Kasumi-1 (cell line): ENCODE results near the gene CDHR5.

ENCODE experiments used
- DNase-seq, 2 experiments: peaks; one replicate each; lab custom pipeline; 2025; lab: John Stamatoyannopoulos, UW

Gene CDHR5

DNA sequence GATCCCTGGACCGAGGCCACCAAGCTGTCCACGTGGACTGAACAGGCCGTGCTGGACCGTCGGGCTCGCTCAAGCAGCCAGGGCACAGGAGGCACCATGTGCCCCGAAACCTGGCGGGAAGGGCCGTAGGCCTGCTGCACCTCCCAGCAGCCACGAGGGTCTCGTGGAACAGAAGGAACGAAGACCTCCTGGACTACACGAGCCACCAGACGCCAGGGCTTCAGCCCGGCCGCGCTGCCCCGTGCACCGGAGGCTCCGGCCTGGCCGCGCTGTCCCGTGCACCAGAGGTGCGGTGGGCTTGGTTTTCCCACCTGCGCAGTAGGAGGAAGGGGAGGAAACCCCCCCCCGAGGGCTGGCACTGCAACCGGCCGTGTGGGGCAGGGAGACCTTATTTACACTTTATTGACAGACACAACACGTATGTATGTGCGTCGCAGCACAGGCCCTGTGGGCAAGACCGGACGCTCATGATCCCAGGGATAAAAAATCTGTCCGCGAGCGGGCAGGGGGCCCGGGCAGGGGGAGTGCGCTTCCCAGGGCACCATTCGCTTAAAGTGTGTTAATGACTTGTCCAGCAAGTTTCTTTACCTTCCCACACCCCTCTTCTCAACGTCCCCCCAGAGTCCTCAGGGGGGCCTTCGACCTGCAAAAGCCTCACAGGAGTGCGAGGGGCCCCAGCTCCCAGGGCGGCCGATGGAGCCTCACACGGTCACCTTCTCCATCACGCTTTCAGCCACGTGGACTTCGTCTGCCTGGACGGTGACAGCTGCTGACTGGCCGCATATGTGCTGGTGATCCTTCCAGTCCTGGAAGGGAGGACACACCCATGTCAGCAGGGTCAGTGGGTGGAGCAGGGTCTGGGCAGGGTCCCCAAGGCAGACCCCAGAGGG is 19.3 kb upstream of the CDHR5 start:
- DNase-seq, result no peak

DNA sequence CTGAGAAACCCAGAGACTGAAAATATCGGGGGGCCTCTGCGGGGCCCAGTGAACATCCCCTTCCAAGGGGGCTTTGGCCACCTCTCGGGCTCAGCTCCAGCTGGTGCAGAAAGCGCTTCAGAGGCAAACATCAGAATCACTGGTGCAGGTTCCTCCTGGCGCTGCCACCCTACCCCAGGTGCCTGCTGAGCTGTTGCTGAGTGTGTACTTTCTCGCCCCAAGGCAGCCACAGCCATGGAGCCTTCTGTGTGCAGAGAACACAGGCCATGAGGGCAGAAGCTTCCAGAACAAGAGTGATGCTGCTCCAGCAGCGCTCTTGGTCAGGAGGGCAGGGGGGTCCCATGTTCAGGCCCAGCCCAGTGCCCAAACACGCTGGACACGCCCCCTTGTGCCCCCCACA is 18.6 kb upstream of the CDHR5 start:
- DNase-seq, result no peak

DNA sequence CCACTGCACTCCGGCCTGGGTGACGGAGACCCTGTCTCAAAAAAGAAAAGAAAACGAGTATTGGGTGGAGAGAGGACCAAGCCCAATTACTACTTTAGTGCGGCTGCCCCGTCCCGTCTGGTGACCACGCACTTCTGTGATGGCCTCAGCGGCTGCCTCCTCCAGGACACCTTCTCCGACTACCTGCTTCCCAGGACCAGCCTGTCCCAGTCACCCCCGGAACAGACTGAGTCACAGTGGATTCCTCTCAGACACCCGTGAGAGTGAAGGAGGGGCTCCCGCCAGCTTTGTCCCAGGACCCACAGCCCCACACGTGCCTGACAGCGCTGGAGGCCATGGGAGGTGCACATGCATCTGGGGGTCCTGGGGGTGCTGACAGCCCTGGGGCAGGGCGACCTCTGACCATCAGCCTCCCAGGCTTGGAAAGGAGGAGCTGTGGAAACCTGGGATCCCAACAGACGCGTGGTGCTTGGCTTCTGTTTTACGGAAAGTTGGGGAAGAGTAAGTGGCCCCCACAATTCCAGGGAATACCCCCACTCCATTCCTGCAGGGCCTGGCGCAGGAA is 17.1 kb upstream of the CDHR5 start:
- no peak for DNase-seq

DNA sequence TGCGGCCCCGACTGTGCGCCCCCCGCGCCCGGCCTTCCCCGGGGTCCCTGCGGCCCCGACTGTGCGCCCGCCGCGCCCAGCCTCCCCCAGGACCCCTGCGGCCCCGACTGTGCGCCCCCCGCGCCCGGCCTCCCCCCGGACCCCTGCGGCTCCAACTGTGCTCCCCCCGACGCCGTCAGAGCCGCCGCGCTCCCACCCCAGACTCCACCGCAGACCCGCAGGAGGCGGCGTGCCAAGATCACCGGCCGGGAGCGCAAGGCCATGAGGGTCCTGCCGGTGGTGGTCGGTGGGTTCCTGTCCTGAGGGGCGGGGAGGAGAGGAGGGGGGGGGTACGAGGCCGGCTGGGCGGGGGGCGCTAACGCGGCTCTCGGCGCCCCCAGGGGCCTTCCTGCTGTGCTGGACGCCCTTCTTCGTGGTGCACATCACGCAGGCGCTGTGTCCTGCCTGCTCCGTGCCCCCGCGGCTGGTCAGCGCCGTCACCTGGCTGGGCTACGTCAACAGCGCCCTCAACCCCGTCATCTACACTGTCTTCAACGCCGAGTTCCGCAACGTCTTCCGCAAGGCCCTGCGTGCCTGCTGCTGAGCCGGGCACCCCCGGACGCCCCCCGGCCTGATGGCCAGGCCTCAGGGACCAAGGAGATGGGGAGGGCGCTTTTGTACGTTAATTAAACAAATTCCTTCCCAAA is 15.4 kb upstream of the CDHR5 start:
- peak in 1 of 2 experiments; percentile 62 for DNase-seq

DNA sequence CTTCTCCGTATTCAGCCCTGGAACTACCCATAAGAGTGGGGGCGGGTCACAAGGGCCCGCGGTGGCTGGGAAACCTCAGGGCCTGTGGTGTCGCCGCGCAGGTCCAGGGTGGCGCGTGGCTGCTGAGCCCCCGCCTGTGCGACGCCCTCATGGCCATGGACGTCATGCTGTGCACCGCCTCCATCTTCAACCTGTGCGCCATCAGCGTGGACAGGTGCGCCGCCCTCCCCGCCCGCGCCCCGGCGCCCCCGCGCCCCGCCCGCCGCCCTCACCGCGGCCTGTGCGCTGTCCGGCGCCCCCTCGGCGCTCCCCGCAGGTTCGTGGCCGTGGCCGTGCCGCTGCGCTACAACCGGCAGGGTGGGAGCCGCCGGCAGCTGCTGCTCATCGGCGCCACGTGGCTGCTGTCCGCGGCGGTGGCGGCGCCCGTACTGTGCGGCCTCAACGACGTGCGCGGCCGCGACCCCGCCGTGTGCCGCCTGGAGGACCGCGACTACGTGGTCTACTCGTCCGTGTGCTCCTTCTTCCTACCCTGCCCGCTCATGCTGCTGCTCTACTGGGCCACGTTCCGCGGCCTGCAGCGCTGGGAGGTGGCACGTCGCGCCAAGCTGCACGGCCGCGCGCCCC is 14.7 kb upstream of the CDHR5 start:
- no peak for DNase-seq

DNA sequence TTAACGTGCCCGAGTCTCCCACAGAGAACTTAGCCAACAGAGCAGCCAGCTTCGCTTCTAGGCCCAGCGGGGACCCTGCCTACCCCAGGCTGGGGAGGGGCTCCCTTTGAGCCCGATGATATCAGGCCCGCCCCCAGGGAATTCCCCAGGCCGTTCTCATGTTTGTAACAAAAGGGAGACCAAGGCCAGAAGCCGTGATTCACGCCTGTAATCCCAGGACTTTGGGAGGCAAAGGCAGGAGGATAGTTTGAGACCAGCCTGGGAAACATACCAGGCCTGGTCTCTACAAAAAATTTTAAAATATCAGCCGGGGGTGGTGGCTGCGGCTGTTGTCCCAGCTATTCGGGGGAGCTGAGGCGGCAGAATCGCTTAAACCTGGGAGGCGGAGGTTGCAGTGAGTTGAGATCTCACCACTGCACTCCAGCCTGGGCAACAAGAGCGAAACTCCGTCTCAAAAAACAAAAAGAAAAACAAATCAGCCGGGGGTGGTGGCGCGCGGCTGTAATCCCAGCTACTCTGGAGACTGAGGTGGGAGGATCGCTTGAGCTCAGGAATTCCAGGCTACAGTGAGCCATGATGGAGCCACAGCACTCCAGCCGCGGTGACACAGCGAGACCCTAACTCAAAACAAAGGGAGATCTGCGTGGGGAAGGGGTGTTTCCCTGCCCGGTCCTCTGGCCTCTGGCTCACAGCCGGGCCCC is 14.0 kb upstream of the CDHR5 start:
- DNase-seq, result no peak

DNA sequence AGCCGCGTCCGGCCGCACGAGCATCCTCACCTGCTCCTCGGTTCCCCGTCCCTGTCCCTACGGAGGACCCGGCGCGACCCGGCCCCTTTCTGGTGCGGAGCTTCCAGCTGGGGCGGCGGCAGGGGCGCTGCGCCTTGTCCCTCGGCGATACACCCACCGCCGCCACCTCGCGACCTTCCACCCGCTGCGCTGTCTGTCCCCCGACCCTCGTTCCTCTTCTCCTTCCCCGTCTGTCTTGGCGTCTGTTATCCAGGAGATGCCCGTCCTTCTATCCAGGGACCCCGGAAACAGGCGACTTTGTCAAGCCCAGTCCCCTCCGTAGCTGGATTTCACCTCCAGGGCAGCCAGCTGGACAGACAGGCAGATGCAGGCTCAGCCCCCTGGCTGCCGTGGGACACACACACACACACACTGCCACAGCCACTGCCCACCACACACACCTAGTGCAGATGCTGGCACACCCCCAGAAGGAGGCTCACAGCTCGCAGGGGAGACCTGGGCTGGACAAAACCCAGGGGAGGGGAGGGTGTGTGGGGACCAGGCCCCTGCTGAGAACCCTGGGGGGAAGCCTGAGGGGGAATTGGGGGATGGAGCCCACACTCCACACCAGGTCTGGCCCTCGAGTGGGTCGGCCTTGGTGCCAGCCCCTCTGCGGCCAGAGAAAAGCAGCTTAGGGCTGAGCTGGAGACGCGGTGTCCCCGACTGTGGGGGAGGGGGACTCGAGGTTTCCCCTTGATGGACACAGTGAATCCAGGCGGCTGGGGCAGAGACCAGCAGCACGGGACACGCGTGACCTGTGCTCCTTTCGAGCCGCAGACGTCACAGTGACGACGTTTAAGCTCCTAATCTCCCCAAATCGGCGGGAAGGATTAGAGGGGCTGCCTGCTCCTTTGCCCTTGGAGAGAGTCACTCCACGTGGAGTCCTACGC is 13.1 kb upstream of the CDHR5 start:
- DNase-seq, result no peak

DNA sequence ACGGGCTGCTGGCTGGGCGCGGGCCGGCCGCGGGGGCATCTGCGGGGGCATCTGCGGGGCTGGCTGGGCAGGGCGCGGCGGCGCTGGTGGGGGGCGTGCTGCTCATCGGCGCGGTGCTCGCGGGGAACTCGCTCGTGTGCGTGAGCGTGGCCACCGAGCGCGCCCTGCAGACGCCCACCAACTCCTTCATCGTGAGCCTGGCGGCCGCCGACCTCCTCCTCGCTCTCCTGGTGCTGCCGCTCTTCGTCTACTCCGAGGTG is 12.5 kb upstream of the CDHR5 start:
- DNase-seq, result no peak

DNA sequence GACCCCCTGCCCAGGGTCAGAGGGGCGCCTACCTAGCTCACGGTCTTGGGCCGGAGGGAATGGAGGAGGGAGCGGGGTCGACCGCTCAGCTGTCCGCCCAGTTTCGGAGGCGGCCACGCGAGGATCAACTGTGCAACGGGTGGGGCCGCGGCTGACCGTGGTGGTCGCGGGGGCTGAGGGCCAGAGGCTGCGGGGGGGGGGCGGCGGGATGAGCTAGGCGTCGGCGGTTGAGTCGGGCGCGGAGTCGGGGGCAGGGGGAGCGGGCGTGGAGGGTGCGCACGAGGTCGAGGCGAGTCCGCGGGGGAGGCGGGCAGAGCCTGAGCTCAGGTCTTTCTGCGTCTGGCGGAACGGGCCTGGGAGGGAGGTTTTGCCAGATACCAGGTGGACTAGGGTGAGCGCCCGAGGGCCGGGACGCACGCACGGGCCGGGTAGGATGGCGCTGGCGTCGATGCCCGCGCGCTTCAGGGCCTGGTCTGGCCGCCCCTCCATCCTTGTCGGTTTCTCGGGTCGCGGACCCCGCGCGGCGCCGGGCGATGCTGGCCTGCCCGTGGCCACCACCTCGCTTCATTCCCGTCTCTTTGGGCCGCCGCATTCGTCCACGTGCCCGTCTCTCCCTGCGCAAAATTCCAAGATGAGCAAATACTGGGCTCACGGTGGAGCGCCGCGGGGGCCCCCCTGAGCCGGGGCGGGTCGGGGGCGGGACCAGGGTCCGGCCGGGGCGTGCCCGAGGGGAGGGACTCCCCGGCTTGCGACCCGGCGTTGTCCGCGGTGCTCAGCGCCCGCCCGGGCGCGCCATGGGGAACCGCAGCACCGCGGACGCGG is 12.0 kb upstream of the CDHR5 start, which contains the start of gene DRD4:
TSS of gene DRD4 (plus strand) at position 759 of the 822 bp plus-strand sequence. CDS start at position 795, 36 bp downstream.
- DNase-seq, result no peak

DNA sequence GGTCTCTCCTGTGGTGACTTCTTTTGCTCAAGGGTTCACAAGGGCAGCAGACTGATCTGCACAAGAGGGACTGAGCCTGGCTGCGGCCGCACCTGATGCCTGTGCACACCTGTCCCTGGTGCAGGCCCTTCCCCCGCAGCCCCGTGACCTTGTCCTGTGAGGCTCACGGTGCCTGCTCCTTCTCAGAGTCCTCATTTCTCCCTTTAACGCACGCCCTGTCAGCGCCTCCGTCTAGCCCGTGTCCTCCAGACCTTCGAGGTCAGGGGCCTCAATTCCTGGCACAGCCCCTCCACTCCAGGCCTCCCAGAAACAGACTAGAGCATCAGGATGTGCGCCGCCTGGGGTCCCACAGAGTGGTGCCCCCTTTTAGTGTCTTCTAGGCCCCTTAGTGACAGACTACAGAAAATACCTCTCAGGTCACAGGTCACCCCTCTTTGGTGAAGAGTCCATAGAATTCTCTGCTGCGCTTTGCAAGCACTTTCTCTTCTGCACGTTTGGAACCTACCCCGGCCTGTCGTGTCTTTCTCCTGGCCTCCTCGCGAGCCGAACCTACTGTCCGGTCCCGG is 11.3 kb upstream of the CDHR5 start:
- no peak for DNase-seq

DNA sequence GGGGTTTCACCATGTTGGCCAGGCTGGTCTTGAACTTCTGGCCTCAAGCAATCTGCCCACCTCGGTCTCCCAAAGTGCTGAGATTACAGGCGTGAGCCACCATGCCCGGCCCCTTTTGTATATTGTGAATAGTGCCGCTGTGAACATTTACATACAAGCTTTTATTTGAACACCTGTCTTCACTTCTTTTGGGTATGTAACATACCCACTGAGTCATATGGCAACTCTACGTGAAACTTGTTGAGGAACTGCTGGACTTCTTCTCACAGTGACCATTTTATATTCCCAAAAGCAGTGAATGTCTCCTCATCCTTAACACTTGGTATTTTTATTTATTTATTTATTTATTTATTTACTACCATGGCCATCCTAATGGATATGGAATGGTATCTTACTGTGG is 6.1 kb upstream of the CDHR5 start:
- no peak for DNase-seq

DNA sequence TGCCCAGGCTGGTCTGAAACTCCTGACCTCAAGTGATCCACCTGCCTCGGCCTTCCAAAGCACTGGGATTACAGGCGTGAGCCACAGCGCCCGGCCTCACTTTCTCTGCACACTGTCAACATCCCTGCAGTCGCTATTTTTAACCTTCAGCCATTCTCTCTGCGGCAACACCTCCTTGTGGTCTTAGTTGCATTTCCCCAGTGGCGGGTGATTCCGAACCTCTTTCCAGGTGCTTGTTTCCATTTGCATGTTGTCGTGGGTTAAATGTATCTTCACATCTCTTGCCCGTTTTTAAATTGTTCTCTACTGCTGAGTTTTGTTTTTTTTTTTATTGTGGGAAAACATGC is 4.5 kb upstream of the CDHR5 start:
- peak; percentile 35 to 44 for DNase-seq

DNA sequence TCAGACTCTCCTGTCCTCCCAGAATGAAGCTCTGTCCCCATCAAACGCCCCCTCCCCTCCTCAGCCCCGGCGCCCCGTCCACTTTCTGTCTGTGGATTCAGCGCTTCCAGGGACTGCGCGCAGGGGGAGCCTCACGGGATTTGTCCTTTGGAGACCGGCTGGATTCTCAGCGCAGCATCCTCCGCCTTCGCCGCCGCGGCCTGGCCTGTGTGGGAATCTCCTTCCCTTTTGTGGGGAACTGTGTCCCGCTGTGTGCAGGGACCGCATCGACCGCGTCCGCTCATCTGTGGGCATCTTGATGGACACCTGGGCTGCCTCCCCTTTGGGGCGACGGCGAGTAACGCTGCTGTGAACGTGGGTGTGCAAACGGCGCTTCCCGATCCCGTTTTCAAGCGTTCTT is 3.3 kb upstream of the CDHR5 start:
- no peak for DNase-seq

DNA sequence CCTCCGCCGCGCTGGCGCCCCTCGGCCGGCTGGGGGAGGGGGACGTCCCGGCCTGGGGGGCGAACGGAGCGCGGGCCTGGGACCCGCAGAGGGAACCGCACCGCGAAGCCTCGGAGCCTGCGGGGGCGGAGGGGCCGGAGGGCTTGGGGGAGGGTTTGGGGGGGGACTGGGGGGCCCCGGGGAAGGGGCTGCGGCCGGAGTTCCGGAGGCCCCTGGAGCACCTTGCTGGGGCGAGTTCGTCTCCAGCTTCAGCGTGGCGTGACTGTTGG is 2.5 kb upstream of the CDHR5 start:
- DNase-seq, result no peak

DNA sequence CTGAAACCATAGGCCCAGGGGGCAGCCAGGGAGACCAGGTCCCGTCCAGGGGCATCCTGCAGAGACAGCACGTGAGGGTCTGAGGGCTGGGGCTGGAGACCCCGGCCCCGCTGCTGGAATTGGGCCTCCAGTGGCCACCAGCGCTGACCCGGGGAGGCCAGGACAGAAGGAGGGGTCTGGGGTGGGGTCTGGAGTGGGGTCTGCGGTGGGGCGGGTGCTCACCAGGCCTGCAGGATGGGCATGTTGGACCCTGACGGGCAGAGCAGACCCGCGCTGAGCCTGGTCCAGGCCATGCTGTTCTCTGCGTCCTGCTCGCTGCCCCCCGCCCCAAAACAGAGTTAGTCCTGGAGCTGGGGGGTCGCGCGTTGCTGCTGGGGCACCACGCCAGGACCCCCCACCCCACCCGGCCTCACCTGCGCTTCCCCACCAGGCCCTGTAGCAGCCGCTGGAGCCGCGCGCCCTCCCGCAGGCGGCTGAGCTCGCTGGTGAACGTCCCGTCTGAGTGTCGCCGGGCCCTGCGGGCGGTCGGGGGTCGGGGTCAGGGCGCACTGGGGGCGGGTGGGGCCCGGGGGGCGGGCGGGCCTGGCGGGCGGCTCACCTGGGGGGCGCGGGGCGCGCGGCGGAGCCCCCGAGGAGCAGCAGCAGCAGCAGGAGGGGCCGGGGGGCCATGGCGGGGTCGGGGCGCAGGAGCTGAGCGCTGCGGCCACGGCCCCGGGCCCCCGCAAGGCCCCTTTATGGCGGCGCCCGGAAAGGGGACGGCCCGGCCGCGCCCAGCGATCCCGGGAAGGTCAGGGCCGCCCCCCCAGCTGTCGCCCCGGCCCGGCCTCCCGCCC is 1.9 kb upstream of the CDHR5 start, which contains the start of gene SCT:
TSS of gene SCT (minus strand) at position 707 of the 833 bp plus-strand sequence. CDS start at position 669, 38 bp downstream.
- no peak for DNase-seq

DNA sequence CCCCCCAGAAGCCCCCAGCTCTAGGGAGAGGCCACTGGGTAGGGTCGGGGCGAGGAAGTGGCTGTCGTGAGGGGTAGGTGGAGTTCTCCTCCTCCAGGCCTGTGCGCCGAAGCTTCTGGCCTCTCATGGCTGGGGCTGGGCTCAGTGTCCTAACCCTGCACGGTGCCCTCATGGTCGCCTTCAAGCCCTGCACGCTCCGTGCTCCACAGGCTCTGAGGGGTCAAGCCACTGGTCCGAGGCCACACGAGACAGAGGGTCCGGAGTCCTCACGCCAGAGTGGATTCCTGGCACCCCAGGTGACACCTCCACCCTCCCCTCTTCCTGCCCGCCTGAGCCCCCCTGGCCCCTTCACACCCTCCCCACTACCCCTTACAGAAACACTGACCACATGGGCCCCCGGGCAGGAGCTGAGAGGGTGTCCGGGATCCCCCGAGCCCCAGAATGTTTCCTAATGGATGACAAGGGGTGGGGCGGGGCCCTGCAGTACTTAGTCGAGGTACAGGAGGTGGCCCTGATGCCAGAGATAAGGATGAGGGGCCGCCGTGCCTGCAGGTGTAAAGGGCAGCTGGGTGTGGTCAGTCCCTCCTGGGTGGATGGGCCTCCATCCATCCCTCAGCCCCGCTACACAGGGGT is 997 bp upstream of the CDHR5 start:
- no peak for DNase-seq

DNA sequence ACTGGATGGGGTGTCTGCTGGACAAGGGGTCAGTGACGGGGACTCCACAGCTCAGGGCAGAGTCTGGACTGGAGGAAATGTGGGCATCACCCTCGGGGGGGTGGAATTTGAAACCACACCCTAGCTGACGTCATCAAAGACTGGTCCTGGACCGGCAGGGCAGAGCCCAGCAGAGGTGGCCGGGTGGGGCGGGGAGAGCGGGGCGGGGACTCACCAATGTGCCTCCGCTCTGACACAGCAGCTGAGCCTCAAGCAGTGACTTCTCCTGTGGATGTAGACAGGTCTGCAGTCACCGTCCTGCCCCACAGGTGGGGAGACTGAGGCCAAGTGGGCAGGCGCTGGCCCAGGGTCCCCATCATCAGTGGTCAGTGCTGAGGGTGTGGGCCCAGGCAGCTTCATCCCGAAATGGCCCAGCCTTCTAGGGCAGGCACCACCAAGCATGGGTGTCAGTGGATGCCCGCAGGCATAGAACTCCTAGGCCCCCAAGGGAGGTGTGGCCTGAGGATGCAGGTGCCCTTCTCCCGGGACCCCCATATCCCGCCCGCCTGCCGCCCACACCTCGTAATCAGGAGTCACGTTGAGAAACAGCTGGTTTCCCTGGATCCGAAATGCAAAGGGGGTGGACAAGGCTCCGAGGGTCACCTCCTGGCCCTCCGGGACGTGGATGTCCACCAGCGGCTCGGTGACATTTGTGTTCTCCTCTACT is 603 bp downstream of the CDHR5 start:
- no peak for DNase-seq

DNA sequence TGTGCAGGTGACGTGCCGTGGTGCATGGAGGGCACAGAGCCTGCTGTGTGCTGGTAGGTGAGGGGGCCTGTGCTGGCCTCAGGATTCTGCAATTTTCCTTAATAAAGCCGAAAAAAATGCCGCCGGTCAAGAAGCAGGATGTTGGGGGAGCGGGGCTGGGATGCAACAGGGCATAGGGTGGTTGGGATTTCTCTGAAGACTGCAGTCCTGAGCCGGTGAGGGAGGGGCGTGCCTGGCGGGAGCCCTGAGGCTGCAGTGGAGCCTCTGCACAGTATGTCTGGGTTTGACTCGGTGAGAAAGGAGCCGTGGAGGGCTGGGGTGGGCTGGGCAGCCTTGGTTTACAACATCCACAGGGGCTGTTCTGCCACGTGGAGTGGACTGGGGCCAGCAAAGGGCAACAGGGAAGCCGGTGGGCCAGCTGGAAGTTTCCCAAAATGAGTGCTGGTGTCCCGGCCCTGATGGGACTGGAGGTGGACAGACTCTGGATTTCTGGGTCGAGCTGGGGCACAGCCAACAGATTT is 1.3 kb downstream of the CDHR5 start:
- no peak for DNase-seq
